B cell (primary cell): ENCODE data around the gene COX20.

Experiments used
- EZH2 ChIP-seq: IDR thresholded peaks from 2 replicates; pipeline ENCODE4 v1.6.1; 2012; ENCODE audit warnings: borderline replicate concordance, low read depth, mild to moderate bottlenecking, moderate library complexity, low read length; ENCODE audit not compliant: insufficient read depth, poor library complexity, severe bottlenecking
- TF ChIP-seq, protein P1 (sequence below): fragments of 200-600 bp; IDR thresholded peaks from one replicate; pipeline ENCODE4 v1.8.0; 2022; ENCODE audit warnings: antibody characterized with exemption, mild to moderate bottlenecking

- no peak for TF ChIP-seq EZH2
- TF ChIP-seq, protein P1, sequence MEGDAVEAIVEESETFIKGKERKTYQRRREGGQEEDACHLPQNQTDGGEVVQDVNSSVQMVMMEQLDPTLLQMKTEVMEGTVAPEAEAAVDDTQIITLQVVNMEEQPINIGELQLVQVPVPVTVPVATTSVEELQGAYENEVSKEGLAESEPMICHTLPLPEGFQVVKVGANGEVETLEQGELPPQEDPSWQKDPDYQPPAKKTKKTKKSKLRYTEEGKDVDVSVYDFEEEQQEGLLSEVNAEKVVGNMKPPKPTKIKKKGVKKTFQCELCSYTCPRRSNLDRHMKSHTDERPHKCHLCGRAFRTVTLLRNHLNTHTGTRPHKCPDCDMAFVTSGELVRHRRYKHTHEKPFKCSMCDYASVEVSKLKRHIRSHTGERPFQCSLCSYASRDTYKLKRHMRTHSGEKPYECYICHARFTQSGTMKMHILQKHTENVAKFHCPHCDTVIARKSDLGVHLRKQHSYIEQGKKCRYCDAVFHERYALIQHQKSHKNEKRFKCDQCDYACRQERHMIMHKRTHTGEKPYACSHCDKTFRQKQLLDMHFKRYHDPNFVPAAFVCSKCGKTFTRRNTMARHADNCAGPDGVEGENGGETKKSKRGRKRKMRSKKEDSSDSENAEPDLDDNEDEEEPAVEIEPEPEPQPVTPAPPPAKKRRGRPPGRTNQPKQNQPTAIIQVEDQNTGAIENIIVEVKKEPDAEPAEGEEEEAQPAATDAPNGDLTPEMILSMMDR, result no peak
Measured at GRCh38 chr1:244813327-244813726, 22.1 kb upstream of the COX20 start.
